Keratinocyte (primary cell): ENCODE measurements around the gene MMP14. TPM values are rescaled to one million over a fixed set of nuclear protein-coding genes. Genes with fewer than 3 reads are reported as not detected.

Experiments used
- DNase-seq: peaks from one replicate; pipeline ENCODE4 v3.0.0-alpha.2; 2011; ENCODE audit warnings: low read depth, missing footprints, low spot score
- FAIRE-seq: peaks from 2 replicates; lab custom pipeline; 2011; peaks lifted over from hg19 to GRCh38; lab: Jason Lieb, UNC
- H2AFZ ChIP-seq: 2 replicates; pipeline ENCODE4 v1.6.0; 2012; ENCODE audit warnings: low read length, control low read depth, inconsistent platforms; ENCODE audit not compliant: control insufficient read depth
- H3K27ac ChIP-seq: 2 replicates; pipeline ENCODE4 v1.5.1; 2011; ENCODE audit warnings: low read length; ENCODE audit not compliant: control insufficient read depth, insufficient read depth
- H3K27me3 ChIP-seq: 3 replicates; pipeline ENCODE4 v1.6.0; 2011; ENCODE audit warnings: low read length; ENCODE audit not compliant: control insufficient read depth, insufficient read depth; ENCODE audit errors: extremely low read depth
- H3K36me3 ChIP-seq, 2 experiments: 2 replicates in 1 of 2; 3 replicates in 1 of 2; pipeline ENCODE4 v1.5.1; 2011; ENCODE audit warnings: low read length in 2 of 2, mild to moderate bottlenecking in 1 of 2; ENCODE audit not compliant: control insufficient read depth in 2 of 2, insufficient read depth in 2 of 2; ENCODE audit errors: extremely low read depth in 1 of 2
- H3K4me1 ChIP-seq: 3 replicates; pipeline ENCODE4 v1.5.1; 2011; ENCODE audit warnings: low read length; ENCODE audit not compliant: control insufficient read depth, insufficient read depth; ENCODE audit errors: extremely low read depth
- H3K4me2 ChIP-seq: 3 replicates; pipeline ENCODE4 v1.6.0; 2011; ENCODE audit warnings: low read depth, low read length; ENCODE audit not compliant: control insufficient read depth, insufficient read depth; ENCODE audit errors: extremely low read depth
- H3K4me3 ChIP-seq, 3 experiments: fragments of 200-600 bp in 1 of 3; sonication (generic) in 1 of 3; 2 replicates in 2 of 3; 3 replicates in 1 of 3; pipeline ENCODE4 v1.5.1; 2011 to 2016; ENCODE audit warnings: low read length in 3 of 3, mild to moderate bottlenecking in 3 of 3, control low read depth in 2 of 3, inconsistent platforms in 1 of 3, low read depth in 1 of 3, mixed read lengths in 1 of 3, mixed run types in 1 of 3, moderate library complexity in 1 of 3; ENCODE audit not compliant: control insufficient read depth in 2 of 3, insufficient read depth in 2 of 3; ENCODE audit errors: extremely low read depth in 1 of 3
- H3K79me2 ChIP-seq: 2 replicates; pipeline ENCODE4 v1.6.0; 2012; ENCODE audit warnings: low read length; ENCODE audit not compliant: control insufficient read depth, insufficient read depth
- H3K9ac ChIP-seq: 3 replicates; pipeline ENCODE4 v1.6.0; 2011; ENCODE audit warnings: low read length; ENCODE audit not compliant: control insufficient read depth, insufficient read depth; ENCODE audit errors: extremely low read depth
- H3K9me1 ChIP-seq: 3 replicates; pipeline ENCODE4 v1.6.0; 2011; ENCODE audit warnings: low read length; ENCODE audit not compliant: control insufficient read depth, insufficient read depth; ENCODE audit errors: extremely low read depth
- H3K9me3 ChIP-seq: 2 replicates; pipeline ENCODE4 v1.5.1; 2012; ENCODE audit warnings: low read depth, low read length; ENCODE audit not compliant: control insufficient read depth
- H4K20me1 ChIP-seq: 3 replicates; pipeline ENCODE4 v1.6.0; 2011; ENCODE audit warnings: low read length; ENCODE audit not compliant: control insufficient read depth, insufficient read depth; ENCODE audit errors: extremely low read depth
- EZH2 ChIP-seq: IDR thresholded peaks from one replicate; pipeline ENCODE4 v1.6.1; 2012; ENCODE audit warnings: inconsistent platforms, mild to moderate bottlenecking, low read length, moderate library complexity
- dilution Hi-C: fragments of 300-500 bp; cut with MboI; formaldehyde crosslinking; loops from one replicate; pipeline ENCODE4 v1.7.0; 2020; ENCODE audit warnings: low sequenced_read_pairs; ENCODE audit not compliant: extremely low pct_ligation_motif_present
- polyA plus RNA-seq, 5 experiments: library from polyadenylated mRNA; depleted of rRNA in 3 of 5; stranded (reverse) in 3 of 5; stranded (forward) in 1 of 5; unstranded in 1 of 5; fragments of >200 nt; gene quantifications; 1 replicate in 1 of 5; 2 replicates in 3 of 5; 3 replicates in 1 of 5; pipeline versions ENCODE4 v1.2.1 to v1.2.3, GENCODE V29; 2011 to 2012; ENCODE audit warnings: missing spikeins in 2 of 5, low read depth in 1 of 5, low replicate concordance in 1 of 5
- TF ChIP-seq, protein P1 (sequence below), 3 experiments: IDR thresholded peaks in 1 of 3; conservative IDR thresholded peaks in 1 of 3; optimal IDR thresholded peaks in 1 of 3; 2 replicates in 2 of 3; 3 replicates in 1 of 3; pipeline versions ENCODE3 to v1.5.1; 2011; ENCODE audit warnings: low read length in 3 of 3, mild to moderate bottlenecking in 3 of 3, moderate library complexity in 2 of 3, control low read depth in 1 of 3, inconsistent platforms in 1 of 3; ENCODE audit not compliant: insufficient read depth in 2 of 3; ENCODE audit errors: extremely low read depth in 1 of 3

Gene MMP14
- polyA plus RNA-seq, 1 donor (not counting 4 experiments of a cell fraction or from before 2014, with no cell fraction given): 185 TPM

DNA sequence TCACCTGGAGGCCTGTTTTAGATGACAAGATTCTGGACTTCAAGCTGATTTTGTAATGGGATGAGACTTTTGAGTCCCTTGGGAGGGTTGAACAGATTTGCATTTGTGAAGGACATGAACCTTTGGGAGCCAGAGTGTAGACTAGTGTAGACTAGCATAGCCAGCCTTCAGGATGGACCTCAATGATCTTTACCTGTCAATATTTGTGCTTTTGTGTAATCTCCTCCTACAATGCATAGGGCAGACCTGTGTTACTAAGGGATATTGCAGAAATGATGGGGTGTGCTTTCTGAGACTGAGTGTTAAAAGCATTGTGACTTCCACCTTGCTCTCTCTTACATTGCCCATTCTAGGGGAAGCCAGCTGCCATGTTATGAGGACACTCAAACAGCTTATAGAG is 25.3 kb downstream of the MMP14 start:
- Histone ChIP-seq H3K4me2 (no peak overlapping the region), H3K79me2 (no peaks in the 10 kb centered on the region), H3K4me1 (no peaks in the 10 kb centered on the region), H3K27me3 (no peaks in the 10 kb centered on the region), H3K9me3 (peaks cover 2% of the 10 kb centered on the region), H3K27ac (no peak overlapping the region), H3K9ac (no peak overlapping the region), H3K36me3 (no peaks in the 10 kb centered on the region), H4K20me1 (no peaks in the 10 kb centered on the region), H2AFZ (no peak overlapping the region), H3K9me1 (no peaks in the 10 kb centered on the region), H3K4me3 (no peak overlapping the region)
- DNase-seq (no peak), FAIRE-seq (no peak)
- no peak for TF ChIP-seq EZH2
- TF ChIP-seq, protein P1, sequence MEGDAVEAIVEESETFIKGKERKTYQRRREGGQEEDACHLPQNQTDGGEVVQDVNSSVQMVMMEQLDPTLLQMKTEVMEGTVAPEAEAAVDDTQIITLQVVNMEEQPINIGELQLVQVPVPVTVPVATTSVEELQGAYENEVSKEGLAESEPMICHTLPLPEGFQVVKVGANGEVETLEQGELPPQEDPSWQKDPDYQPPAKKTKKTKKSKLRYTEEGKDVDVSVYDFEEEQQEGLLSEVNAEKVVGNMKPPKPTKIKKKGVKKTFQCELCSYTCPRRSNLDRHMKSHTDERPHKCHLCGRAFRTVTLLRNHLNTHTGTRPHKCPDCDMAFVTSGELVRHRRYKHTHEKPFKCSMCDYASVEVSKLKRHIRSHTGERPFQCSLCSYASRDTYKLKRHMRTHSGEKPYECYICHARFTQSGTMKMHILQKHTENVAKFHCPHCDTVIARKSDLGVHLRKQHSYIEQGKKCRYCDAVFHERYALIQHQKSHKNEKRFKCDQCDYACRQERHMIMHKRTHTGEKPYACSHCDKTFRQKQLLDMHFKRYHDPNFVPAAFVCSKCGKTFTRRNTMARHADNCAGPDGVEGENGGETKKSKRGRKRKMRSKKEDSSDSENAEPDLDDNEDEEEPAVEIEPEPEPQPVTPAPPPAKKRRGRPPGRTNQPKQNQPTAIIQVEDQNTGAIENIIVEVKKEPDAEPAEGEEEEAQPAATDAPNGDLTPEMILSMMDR (optimal IDR thresholded peaks at IDR 0.05 in 1 of 3, IDR thresholded peaks at IDR 0.05 in 1 of 3, conservative IDR thresholded peaks at IDR 0.05 in 1 of 3; ENCODE audit: extremely low read depth in 1 of 3, insufficient read depth in 2 of 3, low read length in 3 of 3): no peak
- dilution Hi-C loops: no loop called here

DNA sequence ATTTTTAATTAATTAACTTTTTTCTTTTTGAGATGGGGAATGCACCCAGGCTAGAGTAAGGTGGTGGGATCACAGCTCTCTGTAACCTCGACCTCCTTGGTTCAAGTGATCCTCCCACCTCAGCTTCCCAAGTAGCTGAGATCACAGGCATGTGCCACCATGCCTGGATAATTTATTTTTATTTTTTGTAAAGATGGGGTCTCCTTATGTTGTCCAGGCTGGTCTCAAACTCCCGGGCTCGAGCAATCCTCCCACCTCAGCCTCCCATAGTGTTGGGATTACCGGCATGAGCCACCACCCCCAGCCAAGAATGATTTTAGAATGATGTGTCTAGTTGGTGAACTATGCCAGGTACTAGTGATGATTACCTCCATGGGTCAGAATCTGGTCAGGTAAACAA is 28.6 kb downstream of the MMP14 start:
- FAIRE-seq (no peak), DNase-seq (no peak)
- no peak overlapping the region for H2AFZ ChIP-seq
- no peak overlapping the region for H3K9ac ChIP-seq
- dilution Hi-C loops: no loop called here
- no peaks in the 10 kb centered on the region for H3K36me3 ChIP-seq
- no peaks in the 10 kb centered on the region for H3K9me1 ChIP-seq
- H3K4me2 ChIP-seq: no peak overlapping the region
- H3K4me1 ChIP-seq: no peaks in the 10 kb centered on the region
- H3K79me2 ChIP-seq: no peaks in the 10 kb centered on the region
- H3K27me3 ChIP-seq: no peaks in the 10 kb centered on the region
- H3K9me3 ChIP-seq: peaks cover 2% of the 10 kb centered on the region
- H3K27ac ChIP-seq: no peak overlapping the region
- no peaks in the 10 kb centered on the region for H4K20me1 ChIP-seq
- no peak for TF ChIP-seq EZH2
- TF ChIP-seq, protein P1 (optimal IDR thresholded peaks at IDR 0.05 in 1 of 3, IDR thresholded peaks at IDR 0.05 in 1 of 3, conservative IDR thresholded peaks at IDR 0.05 in 1 of 3; ENCODE audit: extremely low read depth in 1 of 3, insufficient read depth in 2 of 3, low read length in 3 of 3): no peak
- no peak overlapping the region for H3K4me3 ChIP-seq
